MM.1S (cell line): ENCODE results near the gene TCHHL1.

Experiments
- EZH2phosphoT487 ChIP-seq: fragments of 300-600 bp; sonication (generic); IDR thresholded peaks from 2 replicates; pipeline ENCODE4 v1.6.1; 2018; ENCODE audit warnings: antibody characterized with exemption, low read length
- TF ChIP-seq, protein P1 (sequence below): fragments of 300-600 bp; sonication (generic); IDR thresholded peaks from 2 replicates; pipeline ENCODE4 v1.5.1; 2016; ENCODE audit warnings: antibody characterized with exemption, low read length, mixed read lengths

DNA sequence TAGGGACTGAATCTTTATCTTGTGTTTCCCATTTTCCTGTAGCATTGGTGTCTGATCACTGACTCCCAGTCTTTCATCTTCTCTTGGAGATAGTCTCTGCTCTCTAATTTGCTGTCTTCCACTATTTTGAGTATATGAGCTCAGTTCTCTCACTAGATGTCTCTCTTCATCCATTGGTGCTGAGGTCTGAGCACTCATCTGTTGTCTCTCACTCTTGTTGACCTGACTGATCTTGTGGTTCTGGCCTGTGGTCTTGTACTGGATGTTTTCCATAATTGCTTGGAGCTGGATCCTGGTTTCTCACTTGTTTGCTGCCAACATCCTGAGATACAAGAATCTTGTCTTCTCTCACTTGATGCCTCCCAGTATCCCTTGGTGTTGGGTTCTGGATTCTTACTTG lies 26.9 kb downstream of the TCHHL1 start:
- TF ChIP-seq, protein P1, sequence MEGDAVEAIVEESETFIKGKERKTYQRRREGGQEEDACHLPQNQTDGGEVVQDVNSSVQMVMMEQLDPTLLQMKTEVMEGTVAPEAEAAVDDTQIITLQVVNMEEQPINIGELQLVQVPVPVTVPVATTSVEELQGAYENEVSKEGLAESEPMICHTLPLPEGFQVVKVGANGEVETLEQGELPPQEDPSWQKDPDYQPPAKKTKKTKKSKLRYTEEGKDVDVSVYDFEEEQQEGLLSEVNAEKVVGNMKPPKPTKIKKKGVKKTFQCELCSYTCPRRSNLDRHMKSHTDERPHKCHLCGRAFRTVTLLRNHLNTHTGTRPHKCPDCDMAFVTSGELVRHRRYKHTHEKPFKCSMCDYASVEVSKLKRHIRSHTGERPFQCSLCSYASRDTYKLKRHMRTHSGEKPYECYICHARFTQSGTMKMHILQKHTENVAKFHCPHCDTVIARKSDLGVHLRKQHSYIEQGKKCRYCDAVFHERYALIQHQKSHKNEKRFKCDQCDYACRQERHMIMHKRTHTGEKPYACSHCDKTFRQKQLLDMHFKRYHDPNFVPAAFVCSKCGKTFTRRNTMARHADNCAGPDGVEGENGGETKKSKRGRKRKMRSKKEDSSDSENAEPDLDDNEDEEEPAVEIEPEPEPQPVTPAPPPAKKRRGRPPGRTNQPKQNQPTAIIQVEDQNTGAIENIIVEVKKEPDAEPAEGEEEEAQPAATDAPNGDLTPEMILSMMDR: no peak
- TF ChIP-seq EZH2phosphoT487: no peak
